Skeletal muscle tissue (tissue), 4 donors: ENCODE measurements around the gene HDLBP. TPM values are rescaled to one million over a fixed set of nuclear protein-coding genes. Genes with fewer than 3 reads are reported as not detected.

ENCODE experiments used
- H3K27ac ChIP-seq: one replicate; pipeline ENCODE4 v1.7.0; 2013; ENCODE audit warnings: mild to moderate bottlenecking, low read depth, low read length, inconsistent platforms
- H3K27me3 ChIP-seq, 3 donors: one replicate each; pipeline ENCODE4 v1.7.0; 2013; ENCODE audit warnings: low read length in 3 of 3; ENCODE audit not compliant: control insufficient read depth in 3 of 3, insufficient read depth in 3 of 3
- H3K36me3 ChIP-seq, 3 donors: one replicate each; pipeline ENCODE4 v1.7.0; 2013; ENCODE audit warnings: low read length in 3 of 3; ENCODE audit not compliant: control insufficient read depth in 3 of 3, insufficient read depth in 3 of 3
- H3K4me1 ChIP-seq, 3 donors: one replicate each; pipeline ENCODE4 v1.7.0; 2013; ENCODE audit warnings: low read length in 3 of 3, mild to moderate bottlenecking in 3 of 3; ENCODE audit not compliant: control insufficient read depth in 3 of 3, insufficient read depth in 3 of 3
- H3K4me3 ChIP-seq, 3 donors: one replicate each; pipeline ENCODE4 v1.7.0; 2013; ENCODE audit warnings: low read length in 3 of 3
- H3K9ac ChIP-seq, 3 donors: one replicate each; pipeline ENCODE4 v1.7.0; 2013; ENCODE audit warnings: low read length in 3 of 3, mild to moderate bottlenecking in 3 of 3, moderate library complexity in 2 of 3, low read depth in 1 of 3
- H3K9me3 ChIP-seq, 3 donors: one replicate each; pipeline ENCODE4 v1.7.0; 2013; ENCODE audit warnings: low read length in 3 of 3; ENCODE audit not compliant: control insufficient read depth in 3 of 3
- total RNA-seq: library from RNA; depleted of rRNA; stranded (reverse); fragments of >200 nt; gene quantifications from one replicate; pipeline ENCODE4 v1.2.3, GENCODE V29; 2014
- donor health status: Osteomylitis.

Gene HDLBP
- total RNA-seq, 1 donor from 2014 or later, result 473 TPM

- no peak overlapping the region for H3K4me3 ChIP-seq
- H3K36me3 ChIP-seq, result peaks cover 82 to 92% (median 87%) of the 10 kb centered on the region in 3 donors
- H3K27ac ChIP-seq, result peak overlapping the region; percentile 7
- H3K9ac ChIP-seq, result no peak overlapping the region
- no peaks in the 10 kb centered on the region for H3K27me3 ChIP-seq
- H3K9me3 ChIP-seq, result no peaks in the 10 kb centered on the region
- peaks cover 14 to 15% (median 14%) of the 10 kb centered on the region in 3 donors for H3K4me1 ChIP-seq
Observed at GRCh38 chr2:241249654-241250053, 65.8 kb downstream of the HDLBP start.

GRCh38 chr2:241248897-241249296 is 66.6 kb downstream of the HDLBP start:
- H3K4me1 ChIP-seq, result peaks cover 14 to 15% (median 14%) of the 10 kb centered on the region in 3 donors
- peaks cover 80 to 94% (median 89%) of the 10 kb centered on the region in 3 donors for H3K36me3 ChIP-seq
- H3K9me3 ChIP-seq, result no peaks in the 10 kb centered on the region
- H3K27ac ChIP-seq, result peak overlapping the region; percentile 7
- H3K27me3 ChIP-seq, result no peaks in the 10 kb centered on the region
- H3K4me3 ChIP-seq, result no peak overlapping the region
- peak overlapping the region in 2 of 3 donors; percentile 2 to 60 for H3K9ac ChIP-seq

GRCh38 chr2:241248289-241248688 is 67.2 kb downstream of the HDLBP start:
- peaks cover 77 to 91% (median 88%) of the 10 kb centered on the region in 3 donors for H3K36me3 ChIP-seq

GRCh38 chr2:241244368-241244767 is 71.1 kb downstream of the HDLBP start:
- H3K9ac ChIP-seq, result no peak overlapping the region
- no peaks in the 10 kb centered on the region for H3K27me3 ChIP-seq
- no peak overlapping the region for H3K4me3 ChIP-seq
- H3K27ac ChIP-seq, result no peak overlapping the region
- H3K36me3 ChIP-seq, result peaks cover 71 to 87% (median 87%) of the 10 kb centered on the region in 3 donors
- no peaks in the 10 kb centered on the region for H3K9me3 ChIP-seq
- H3K4me1 ChIP-seq, result peaks cover 10 to 11% (median 10%) of the 10 kb centered on the region in 3 donors

More at GRCh38 chr2:241248289-241248688, 67.2 kb downstream of the HDLBP start:
- Histone ChIP-seq H3K4me3 (no peak overlapping the region), H3K27ac (no peak overlapping the region), H3K9me3 (no peaks in the 10 kb centered on the region), H3K9ac (no peak overlapping the region), H3K27me3 (no peaks in the 10 kb centered on the region), H3K4me1 (peaks cover 14 to 15% (median 14%) of the 10 kb centered on the region in 3 donors)

- no peaks in the 10 kb centered on the region for H3K27me3 ChIP-seq
- H3K9ac ChIP-seq, result no peak overlapping the region
- no peaks in the 10 kb centered on the region for H3K9me3 ChIP-seq
- H3K4me3 ChIP-seq, result no peak overlapping the region
- H3K36me3 ChIP-seq, result peaks cover 69 to 87% (median 85%) of the 10 kb centered on the region in 3 donors
- no peak overlapping the region for H3K27ac ChIP-seq
- H3K4me1 ChIP-seq, result no peaks in the 10 kb centered on the region
Observed at GRCh38 chr2:241242306-241242705, 73.2 kb downstream of the HDLBP start.

- Histone ChIP-seq H3K27ac (no peak overlapping the region), H3K4me1 (no peaks in the 10 kb centered on the region), H3K4me3 (no peak overlapping the region), H3K9ac (no peak overlapping the region), H3K9me3 (no peaks in the 10 kb centered on the region), H3K36me3 (peaks cover 69 to 87% (median 85%) of the 10 kb centered on the region in 3 donors), H3K27me3 (no peaks in the 10 kb centered on the region)
Observed at GRCh38 chr2:241241669-241242068, 73.8 kb downstream of the HDLBP start.

GRCh38 chr2:241240320-241241004 is 75.0 kb downstream of the HDLBP start:
- H3K27ac ChIP-seq, result no peak overlapping the region
- peaks cover 71 to 87% (median 85%) of the 10 kb centered on the region in 3 donors for H3K36me3 ChIP-seq
- H3K9me3 ChIP-seq, result no peaks in the 10 kb centered on the region
- no peak overlapping the region for H3K9ac ChIP-seq
- no peak overlapping the region for H3K4me3 ChIP-seq
- H3K4me1 ChIP-seq, result no peaks in the 10 kb centered on the region
- no peaks in the 10 kb centered on the region for H3K27me3 ChIP-seq

- H3K36me3 ChIP-seq, result peaks cover 77 to 92% (median 89%) of the 10 kb centered on the region in 3 donors
- no peak overlapping the region for H3K9ac ChIP-seq
- H3K4me3 ChIP-seq, result no peak overlapping the region
- H3K27me3 ChIP-seq, result no peaks in the 10 kb centered on the region
- H3K27ac ChIP-seq, result no peak overlapping the region
- no peaks in the 10 kb centered on the region for H3K4me1 ChIP-seq
- no peaks in the 10 kb centered on the region for H3K9me3 ChIP-seq
Observed at GRCh38 chr2:241239552-241240202, 75.8 kb downstream of the HDLBP start.

- no peak overlapping the region for H3K4me3 ChIP-seq
- no peaks in the 10 kb centered on the region for H3K27me3 ChIP-seq
- no peaks in the 10 kb centered on the region for H3K4me1 ChIP-seq
- no peaks in the 10 kb centered on the region for H3K9me3 ChIP-seq
- H3K27ac ChIP-seq, result no peak overlapping the region
- H3K9ac ChIP-seq, result no peak overlapping the region
- H3K36me3 ChIP-seq, result peaks cover 86 to 95% (median 93%) of the 10 kb centered on the region in 3 donors
Observed at GRCh38 chr2:241238693-241239198, 76.7 kb downstream of the HDLBP start.

- no peaks in the 10 kb centered on the region for H3K27me3 ChIP-seq
- no peaks in the 10 kb centered on the region for H3K4me1 ChIP-seq
- no peak overlapping the region for H3K4me3 ChIP-seq
- peaks cover 87 to 96% (median 93%) of the 10 kb centered on the region in 3 donors for H3K36me3 ChIP-seq
- no peaks in the 10 kb centered on the region for H3K9me3 ChIP-seq
- H3K27ac ChIP-seq, result no peak overlapping the region
- H3K9ac ChIP-seq, result no peak overlapping the region
Observed at GRCh38 chr2:241237949-241238371, 77.5 kb downstream of the HDLBP start.
